ENCODE results near the gene GABBR2. TPM values are rescaled to one million over a fixed set of nuclear protein-coding genes. Genes with fewer than 3 reads are reported as not detected.

GABBR2 gene
- total and polyA plus RNA-seq, 2 of the 8 experiments (the other 6 are each of a cell fraction or from before 2014, with no cell fraction given) = 0.50 to 1.2 TPM

DNA sequence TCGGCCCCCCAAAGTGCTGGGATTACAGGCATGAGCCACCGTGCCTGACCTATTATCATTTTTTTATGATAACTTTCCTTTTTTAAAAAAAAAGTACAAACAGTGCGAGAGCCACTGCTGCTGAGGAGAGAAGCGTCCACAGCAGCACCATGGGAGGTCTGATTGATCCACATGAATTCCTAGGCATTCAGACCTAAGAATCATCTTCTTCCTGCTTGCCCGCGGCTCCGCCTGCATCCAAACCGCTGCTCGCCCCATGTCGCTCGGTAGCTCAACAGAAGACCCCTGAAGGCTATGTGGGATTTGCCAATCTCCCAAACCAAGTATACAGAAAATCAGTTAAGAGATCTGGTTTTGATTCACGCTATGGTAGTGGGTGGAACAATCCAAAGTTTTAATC is 102.0 kb downstream of the GABBR2 start:
- H3K36me3 ChIP-seq (ENCODE audit: control insufficient read depth in 2 of 4, insufficient read depth in 4 of 4, low read length in 3 of 4) = no peaks in the 10 kb centered on the region
- no peaks in the 10 kb centered on the region for H3K79me2 ChIP-seq (ENCODE audit: control insufficient read depth in 1 of 2, insufficient read depth in 2 of 2, low read length in 2 of 2)
- H4K20me1 ChIP-seq (replicated peaks in 1 of 2; ENCODE audit: control insufficient read depth in 1 of 2, insufficient read depth in 2 of 2, low read length in 2 of 2) = no peaks in the 10 kb centered on the region
- no peak overlapping the region for H4K5ac ChIP-seq (ENCODE audit: insufficient read length, low read depth, low read length)
- H3K27ac ChIP-seq (ENCODE audit: low read depth, low read length) = no peak overlapping the region
- H3K9ac ChIP-seq (replicated peaks in 1 of 4; ENCODE audit: extremely low read depth in 1 of 4, low read depth in 3 of 4, low read length in 3 of 4) = no peak overlapping the region
- 91% methylated on average over 12 of the region's 12 CpGs; no CpG with 5 or more reads in 1 of the 2 experiments for WGBS, 2 experiments (ENCODE audit: extremely low coverage in 1 of 2, insufficient coverage in 1 of 2, insufficient read length in 1 of 2, insufficient replicate concordance in 2 of 2, low coverage in 1 of 2, low lambda C conversion rate in 2 of 2, missing lambda C conversion rate in 1 of 2)
- H2BK120ac ChIP-seq (replicated peaks; ENCODE audit: low read depth, low read length) = no peak overlapping the region
- H4K91ac ChIP-seq (replicated peaks; ENCODE audit: insufficient read length, low read length) = no peak overlapping the region
- POLR2A ChIA-PET (ENCODE audit: partially characterized antibody) = no interaction called here
- CTCF ChIA-PET (ENCODE audit: partially characterized antibody) = no interaction called here
- FAIRE-seq (no peak), DNase-seq (ENCODE audit: low read depth in 1 of 2, low spot score in 2 of 2) (no peak)
- H3K18ac ChIP-seq (ENCODE audit: extremely low read depth, low read length) = no peak overlapping the region; the same call in 1 of the 2 replicates
- H3K23me2 ChIP-seq (ENCODE audit: low read depth, low read length) = no peaks in the 10 kb centered on the region
- no peak overlapping the region for H2BK5ac ChIP-seq (ENCODE audit: low read depth, low read length)
- H3K9me3 ChIP-seq (ENCODE audit: insufficient read depth in 2 of 2, low read depth in 1 of 2, low read length in 1 of 2) = no peaks in the 10 kb centered on the region
- H3K14ac ChIP-seq (ENCODE audit: insufficient read length) = no peak overlapping the region
- H3K56ac ChIP-seq (replicated peaks; ENCODE audit: insufficient read length, low read depth, low read length) = no peak overlapping the region
- no peaks in the 10 kb centered on the region for H3K79me1 ChIP-seq (ENCODE audit: low read depth, low read length)
- no peak overlapping the region for H2BK20ac ChIP-seq (ENCODE audit: low read length)
- no peak overlapping the region for H2AK5ac ChIP-seq (ENCODE audit: low read depth, low read length)
- H4K8ac ChIP-seq (ENCODE audit: extremely low read depth, insufficient read depth, low read length) = no peak overlapping the region
- H3K4me1 ChIP-seq (replicated peaks in 1 of 4; ENCODE audit: control insufficient read depth in 3 of 4, insufficient read depth in 4 of 4, low read length in 3 of 4) = no peaks in the 10 kb centered on the region
- H3K23ac ChIP-seq (ENCODE audit: insufficient read length) = no peak overlapping the region
- H3K4me2 ChIP-seq (ENCODE audit: insufficient read depth in 1 of 2, low read depth in 2 of 2, low read length in 2 of 2) = no peak overlapping the region
- no peak overlapping the region for H3K4ac ChIP-seq (replicated peaks; ENCODE audit: insufficient read length, low read depth, low read length)
- TF ChIP-seq TAF7 (optimal IDR thresholded peaks at IDR 0.05; ENCODE audit: borderline replicate concordance, low read depth, low read length) (no peak), KDM5A (IDR thresholded peaks at IDR 0.05; ENCODE audit: low read length) (no peak), KDM1A (IDR thresholded peaks at IDR 0.05; ENCODE audit: borderline replicate concordance, low read length) (no peak), CTBP2 (IDR thresholded peaks at IDR 0.05; ENCODE audit: borderline replicate concordance, insufficient read depth, insufficient read length, low read length) (no peak), EZH2 (IDR thresholded peaks at IDR 0.05; ENCODE audit: low read depth, low read length, severe bottlenecking) (no peak), TEAD4 (IDR thresholded peaks at IDR 0.05; ENCODE audit: low read depth, low read length) (no peak), FOSL1 (IDR thresholded peaks at IDR 0.05; ENCODE audit: insufficient read depth, low read depth, low read length) (no peak)
- no peaks in the 10 kb centered on the region for H3K27me3 ChIP-seq (replicated peaks in 1 of 4; ENCODE audit: control insufficient read depth in 3 of 4, extremely low read depth in 1 of 4, insufficient read depth in 3 of 4, low read length in 3 of 4)
- H2BK15ac ChIP-seq (ENCODE audit: low read length) = no peak overlapping the region
- H2AFZ ChIP-seq (ENCODE audit: low read length) = no peak overlapping the region
- H2BK12ac ChIP-seq (ENCODE audit: low read depth, low read length) = no peak overlapping the region
- H3K4me3 ChIP-seq (ENCODE audit: extremely low read depth in 1 of 4, insufficient read depth in 2 of 4, low read depth in 3 of 4, low read length in 4 of 4) = no peak overlapping the region

Data from H1 (cell line).